ENCODE data around the gene CACHD1. TPM values are rescaled to one million over a fixed set of nuclear protein-coding genes. Genes with fewer than 3 reads are reported as not detected.

CACHD1 gene
- total and polyA plus RNA-seq, 9 of the 15 experiments (the other 6 are each of a cell fraction or from before 2014, with no cell fraction given), result 0.07 TPM; not detected in 8

DNA sequence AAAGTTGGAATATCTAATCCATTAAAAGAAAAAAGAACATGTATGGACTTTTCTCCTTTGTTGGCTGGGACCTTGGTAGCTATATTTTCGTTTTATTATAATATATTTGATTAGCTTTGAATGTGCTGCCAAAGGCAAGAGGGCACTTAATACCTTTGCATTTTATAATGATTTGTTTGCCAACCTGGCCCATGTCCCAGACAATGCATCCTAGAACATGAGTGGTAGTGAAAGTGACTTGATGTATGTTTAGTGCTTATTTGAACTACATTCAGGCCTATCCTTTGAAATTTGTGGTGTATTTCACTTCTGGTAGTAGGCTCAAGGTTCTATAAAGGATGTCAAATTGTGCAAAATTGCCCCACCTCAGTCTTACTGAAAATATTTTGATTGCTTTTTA, 25.9 kb downstream of the CACHD1 start:
- DNase-seq (ENCODE audit: extremely low read depth in 1 of 4, low spot score in 3 of 4) (no peak), ATAC-seq (no peak), FAIRE-seq (no peak)
- intact Hi-C loops (cut with micrococcal nuclease) (no loop called here), in situ Hi-C loops (cut with MboI) (no loop called here)
- Histone ChIP-seq H2AFZ (ENCODE audit: low read depth, low read length) (no peak overlapping the region), H3K27me3 (ENCODE audit: control insufficient read depth in 2 of 2, insufficient read depth in 2 of 2, low read length in 2 of 2) (0 out of 5 replicates have a peak, but pooled peaks cover 0 to 6% of the 10 kb centered on the region in 2 experiments), H3K4me3 (no peak overlapping the region), H3K36me3 (ENCODE audit: control insufficient read depth, insufficient read depth, low read length) (no peaks in the 10 kb centered on the region), H3K79me2 (ENCODE audit: control insufficient read depth, insufficient read depth, low read length) (no peaks in the 10 kb centered on the region), H3K4me1 (replicated peaks in 1 of 2; ENCODE audit: control insufficient read depth in 2 of 2, insufficient read depth in 2 of 2, low read length in 2 of 2) (no peaks in the 10 kb centered on the region), H3K27ac (ENCODE audit: extremely low read depth, low read depth, low read length) (no peak overlapping the region), H4K20me1 (replicated peaks; ENCODE audit: control insufficient read depth, insufficient read depth, low read length) (no peaks in the 10 kb centered on the region), H3K9ac (ENCODE audit: insufficient read depth in 1 of 2, low read depth in 2 of 2, low read length in 2 of 2) (no peak overlapping the region), H3K9me1 (ENCODE audit: control insufficient read depth, insufficient read depth, low read length) (no peaks in the 10 kb centered on the region), H3K4me2 (ENCODE audit: insufficient read depth, low read length) (no peak overlapping the region), H3K9me3 (replicated peaks; ENCODE audit: control insufficient read depth, insufficient read depth, low read depth, low read length) (no peaks in the 10 kb centered on the region)
- ChIA-PET POLR2A (no interaction called here), CTCF (ENCODE audit: low intra/inter-chr PET ratio) (no interaction called here)
- BruUV-seq (replicated peaks), result no TSS peak
- 6% methylated on average over 1 of the region's 1 CpG for WGBS (ENCODE audit: insufficient coverage, low coverage, missing lambda C conversion rate)
- TF ChIP-seq TBP (optimal IDR thresholded peaks at IDR 0.05; ENCODE audit: low read depth, low read length) (no peak), MAFK (IDR thresholded peaks at IDR 0.05; ENCODE audit: low read length) (no peak), ESRRB (CRISPR knock-in tag; IDR thresholded peaks at IDR 0.05; ENCODE audit: borderline replicate concordance) (no peak), DACH1 (IDR thresholded peaks at IDR 0.05; ENCODE audit: partially characterized antibody) (no peak), ZNF699 (CRISPR knock-in tag; IDR thresholded peaks at IDR 0.05; ENCODE audit: insufficient replicate concordance) (no peak), ZKSCAN1 (IDR thresholded peaks at IDR 0.05; ENCODE audit: low read depth, low read length) (no peak), PTTG1 (tag; IDR thresholded peaks at IDR 0.05; ENCODE audit: low read depth) (no peak), FOXJ3 (CRISPR knock-in tag; IDR thresholded peaks at IDR 0.05) (no peak), EP300 (IDR thresholded peaks at IDR 0.05; ENCODE audit: low read length) (no peak), TAF1 (IDR thresholded peaks at IDR 0.05; ENCODE audit: control insufficient read depth, extremely low read depth, insufficient read depth, low read length, severe bottlenecking) (no peak), ZNF174 (CRISPR knock-in tag; IDR thresholded peaks at IDR 0.05) (no peak)
- TF ChIP-seq, protein P1, sequence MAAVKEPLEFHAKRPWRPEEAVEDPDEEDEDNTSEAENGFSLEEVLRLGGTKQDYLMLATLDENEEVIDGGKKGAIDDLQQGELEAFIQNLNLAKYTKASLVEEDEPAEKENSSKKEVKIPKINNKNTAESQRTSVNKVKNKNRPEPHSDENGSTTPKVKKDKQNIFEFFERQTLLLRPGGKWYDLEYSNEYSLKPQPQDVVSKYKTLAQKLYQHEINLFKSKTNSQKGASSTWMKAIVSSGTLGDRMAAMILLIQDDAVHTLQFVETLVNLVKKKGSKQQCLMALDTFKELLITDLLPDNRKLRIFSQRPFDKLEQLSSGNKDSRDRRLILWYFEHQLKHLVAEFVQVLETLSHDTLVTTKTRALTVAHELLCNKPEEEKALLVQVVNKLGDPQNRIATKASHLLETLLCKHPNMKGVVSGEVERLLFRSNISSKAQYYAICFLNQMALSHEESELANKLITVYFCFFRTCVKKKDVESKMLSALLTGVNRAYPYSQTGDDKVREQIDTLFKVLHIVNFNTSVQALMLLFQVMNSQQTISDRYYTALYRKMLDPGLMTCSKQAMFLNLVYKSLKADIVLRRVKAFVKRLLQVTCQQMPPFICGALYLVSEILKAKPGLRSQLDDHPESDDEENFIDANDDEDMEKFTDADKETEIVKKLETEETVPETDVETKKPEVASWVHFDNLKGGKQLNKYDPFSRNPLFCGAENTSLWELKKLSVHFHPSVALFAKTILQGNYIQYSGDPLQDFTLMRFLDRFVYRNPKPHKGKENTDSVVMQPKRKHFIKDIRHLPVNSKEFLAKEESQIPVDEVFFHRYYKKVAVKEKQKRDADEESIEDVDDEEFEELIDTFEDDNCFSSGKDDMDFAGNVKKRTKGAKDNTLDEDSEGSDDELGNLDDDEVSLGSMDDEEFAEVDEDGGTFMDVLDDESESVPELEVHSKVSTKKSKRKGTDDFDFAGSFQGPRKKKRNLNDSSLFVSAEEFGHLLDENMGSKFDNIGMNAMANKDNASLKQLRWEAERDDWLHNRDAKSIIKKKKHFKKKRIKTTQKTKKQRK (IDR thresholded peaks at IDR 0.05; ENCODE audit: borderline replicate concordance, low read depth, low read length), result no peak
- TF ChIP-seq, protein P2, sequence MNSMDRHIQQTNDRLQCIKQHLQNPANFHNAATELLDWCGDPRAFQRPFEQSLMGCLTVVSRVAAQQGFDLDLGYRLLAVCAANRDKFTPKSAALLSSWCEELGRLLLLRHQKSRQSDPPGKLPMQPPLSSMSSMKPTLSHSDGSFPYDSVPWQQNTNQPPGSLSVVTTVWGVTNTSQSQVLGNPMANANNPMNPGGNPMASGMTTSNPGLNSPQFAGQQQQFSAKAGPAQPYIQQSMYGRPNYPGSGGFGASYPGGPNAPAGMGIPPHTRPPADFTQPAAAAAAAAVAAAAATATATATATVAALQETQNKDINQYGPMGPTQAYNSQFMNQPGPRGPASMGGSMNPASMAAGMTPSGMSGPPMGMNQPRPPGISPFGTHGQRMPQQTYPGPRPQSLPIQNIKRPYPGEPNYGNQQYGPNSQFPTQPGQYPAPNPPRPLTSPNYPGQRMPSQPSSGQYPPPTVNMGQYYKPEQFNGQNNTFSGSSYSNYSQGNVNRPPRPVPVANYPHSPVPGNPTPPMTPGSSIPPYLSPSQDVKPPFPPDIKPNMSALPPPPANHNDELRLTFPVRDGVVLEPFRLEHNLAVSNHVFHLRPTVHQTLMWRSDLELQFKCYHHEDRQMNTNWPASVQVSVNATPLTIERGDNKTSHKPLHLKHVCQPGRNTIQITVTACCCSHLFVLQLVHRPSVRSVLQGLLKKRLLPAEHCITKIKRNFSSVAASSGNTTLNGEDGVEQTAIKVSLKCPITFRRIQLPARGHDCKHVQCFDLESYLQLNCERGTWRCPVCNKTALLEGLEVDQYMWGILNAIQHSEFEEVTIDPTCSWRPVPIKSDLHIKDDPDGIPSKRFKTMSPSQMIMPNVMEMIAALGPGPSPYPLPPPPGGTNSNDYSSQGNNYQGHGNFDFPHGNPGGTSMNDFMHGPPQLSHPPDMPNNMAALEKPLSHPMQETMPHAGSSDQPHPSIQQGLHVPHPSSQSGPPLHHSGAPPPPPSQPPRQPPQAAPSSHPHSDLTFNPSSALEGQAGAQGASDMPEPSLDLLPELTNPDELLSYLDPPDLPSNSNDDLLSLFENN (IDR thresholded peaks at IDR 0.05; ENCODE audit: low read depth in 2 of 2, low read length in 2 of 2), result no peak

All from K562 (cell line).